CD1c-positive myeloid dendritic cell (primary cell): ENCODE data around the gene RPS6KA1.
A peak's percentile ranks its signal among the peaks of the same experiment; 100 is the strongest.

Source experiments
- DNase-seq: peaks from one replicate; pipeline ENCODE4 v3.0.0-alpha.2; 2016; ENCODE audit errors: extremely low spot score

The RPS6KA1 gene

DNA sequence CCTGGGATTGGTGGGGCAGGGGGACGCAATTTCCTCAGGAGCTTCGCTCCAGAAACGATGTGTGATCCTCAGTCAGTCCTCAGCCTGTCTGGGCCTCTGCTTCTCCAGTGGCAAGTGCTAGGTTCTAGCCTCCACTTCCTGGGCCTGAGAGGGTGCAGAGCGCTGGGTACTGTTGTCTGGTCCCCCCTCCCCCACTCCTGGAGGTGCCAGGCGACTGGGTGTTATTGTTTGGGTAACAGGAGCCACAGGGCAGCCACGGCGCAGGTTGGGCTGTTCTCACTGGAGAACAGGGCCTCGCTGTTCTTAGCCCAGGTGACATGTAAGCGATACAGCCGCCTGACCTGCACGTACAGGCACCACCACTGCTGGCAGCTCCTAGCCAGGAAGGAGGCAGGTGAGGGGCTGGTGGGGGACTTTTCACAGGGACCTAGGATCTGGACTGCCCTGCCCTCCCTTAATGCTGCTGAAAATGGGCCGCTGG lies 2.1 kb downstream of the RPS6KA1 start:
- DNase-seq, result no peak

DNA sequence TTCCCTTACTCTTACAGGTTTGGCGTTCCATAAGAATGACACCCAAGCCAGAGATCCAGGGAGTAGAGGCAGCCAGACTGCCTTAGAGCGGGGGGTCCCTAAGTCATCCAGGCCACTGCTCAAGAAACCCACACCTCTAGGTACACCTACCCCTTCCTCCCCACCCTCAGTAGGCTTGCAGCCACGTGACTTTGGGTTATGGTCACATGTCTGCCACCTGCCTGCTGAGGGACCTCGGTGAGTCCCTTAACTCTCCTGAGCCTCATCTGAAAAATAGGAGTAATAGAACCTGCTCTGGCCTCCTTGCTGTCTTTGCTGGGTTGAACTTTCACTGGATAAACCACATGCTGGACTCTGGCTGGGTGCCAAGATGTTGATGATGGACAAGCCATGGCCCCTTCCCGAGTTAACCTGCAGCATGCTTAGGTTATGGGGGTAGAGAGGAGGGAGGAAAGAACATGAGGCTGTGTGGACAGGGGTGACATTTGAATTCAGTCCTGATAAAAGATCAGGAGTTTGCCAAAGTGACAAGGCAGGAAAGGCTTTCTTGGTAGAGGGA lies 4.5 kb downstream of the RPS6KA1 start:
- DNase-seq, result no peak

DNA sequence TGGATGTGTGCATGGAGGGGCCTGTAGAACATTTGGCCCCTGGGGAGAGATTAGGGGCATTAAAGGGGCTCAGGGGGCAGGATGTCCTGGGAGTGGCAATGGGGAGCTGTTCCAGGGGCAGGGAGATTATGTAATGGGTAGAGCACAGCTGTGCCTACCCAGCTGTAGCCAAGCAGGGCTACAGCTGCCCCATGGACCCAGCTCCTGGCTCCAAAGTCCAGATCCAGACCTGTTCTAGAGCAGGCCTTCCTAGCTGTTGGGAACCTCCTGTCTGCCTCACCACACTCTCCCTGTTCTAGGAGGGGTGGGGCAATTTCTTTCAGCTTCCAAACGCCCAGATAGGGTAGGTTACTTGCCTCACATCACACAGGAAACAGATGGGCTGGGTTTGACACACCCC lies 5.6 kb downstream of the RPS6KA1 start:
- DNase-seq, result no peak

DNA sequence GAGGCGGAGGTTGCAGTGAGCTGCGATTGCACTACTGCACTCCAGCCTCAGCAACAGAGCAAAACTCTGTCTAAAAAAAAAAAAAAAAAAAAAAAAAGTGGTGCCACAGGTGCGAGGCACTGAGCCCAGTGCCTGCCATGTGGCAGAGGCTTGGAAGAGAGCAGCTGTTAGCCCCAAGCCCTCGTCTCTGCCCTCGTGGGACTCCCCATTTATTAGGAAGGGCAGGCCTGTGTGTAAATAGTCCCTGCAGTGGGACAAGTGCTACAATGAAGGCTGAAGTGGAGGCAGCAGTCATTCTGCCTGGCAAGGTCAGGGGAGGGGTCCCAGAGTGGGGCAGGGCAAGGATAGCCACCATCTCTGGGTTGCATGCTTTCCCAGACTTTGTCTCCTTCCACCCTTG lies 6.5 kb downstream of the RPS6KA1 start:
- no peak for DNase-seq

- no peak for DNase-seq
These were observed 7.0 kb downstream of the RPS6KA1 start for GRCh38 chr1:26536521-26536920.

DNA sequence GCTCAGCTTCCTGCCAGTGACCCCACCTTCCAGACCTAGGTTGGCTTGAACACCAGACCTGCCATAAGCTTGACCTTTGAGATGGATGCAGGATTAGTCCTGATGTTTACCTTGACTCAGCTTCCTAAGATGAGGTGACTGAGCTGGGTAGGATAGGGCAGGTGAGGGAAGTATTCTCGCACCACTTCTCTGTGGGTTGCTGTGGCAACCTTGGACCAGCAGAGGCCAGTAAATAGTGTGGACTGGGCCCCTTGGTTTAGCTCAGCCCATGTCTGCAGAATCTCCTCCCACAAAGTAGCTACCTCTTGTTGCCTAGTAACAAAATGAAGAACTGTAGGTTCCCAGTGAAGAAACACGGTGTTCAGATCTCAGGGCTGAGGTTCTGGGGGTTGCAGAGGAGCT lies 8.4 kb downstream of the RPS6KA1 start:
- DNase-seq, result peak; percentile 88

DNA sequence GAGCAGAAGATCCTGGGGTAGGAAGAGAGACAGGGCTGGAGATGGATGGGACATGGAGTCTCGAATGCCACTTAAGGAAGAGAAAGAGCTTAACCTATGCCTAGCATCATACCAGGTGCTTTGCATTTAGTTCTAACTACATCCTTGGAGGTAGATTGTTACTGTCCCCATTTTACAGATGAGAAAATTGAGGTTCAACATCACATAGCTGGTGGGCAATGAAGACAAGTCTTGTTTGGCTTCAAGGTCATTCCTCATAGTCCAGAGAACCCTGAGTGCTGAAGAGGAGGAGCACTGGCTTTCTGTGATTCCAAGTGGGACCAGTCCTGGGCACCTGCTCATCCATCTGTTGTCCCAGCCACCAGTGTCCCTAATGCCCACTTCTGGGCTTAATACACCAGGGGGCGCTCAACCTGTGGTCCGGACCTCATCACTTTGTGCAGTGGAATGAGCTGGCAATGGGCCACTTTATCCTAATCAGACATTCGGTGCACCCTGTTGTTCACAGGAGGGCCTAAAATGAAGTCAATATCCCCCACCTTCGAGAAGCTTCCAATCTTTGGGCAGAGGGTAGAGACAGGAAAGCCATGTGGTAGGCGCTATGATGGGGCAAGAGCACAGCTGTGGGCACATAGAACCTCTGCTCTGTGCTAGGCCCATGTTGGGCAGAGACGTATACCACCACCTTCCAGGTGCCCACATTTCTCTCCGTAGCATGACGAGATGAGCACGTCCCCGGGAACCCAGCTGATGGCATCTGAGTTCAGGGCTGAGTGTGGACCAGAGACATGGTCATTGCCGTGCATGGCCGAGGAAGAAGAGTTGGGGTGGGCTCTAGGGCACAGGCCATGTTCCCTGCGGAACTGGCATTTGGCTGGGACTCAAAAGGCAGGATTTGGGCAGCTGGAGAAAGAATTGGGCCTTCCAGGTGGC lies 9.2 kb downstream of the RPS6KA1 start:
- DNase-seq, result peak; percentile 60

DNA sequence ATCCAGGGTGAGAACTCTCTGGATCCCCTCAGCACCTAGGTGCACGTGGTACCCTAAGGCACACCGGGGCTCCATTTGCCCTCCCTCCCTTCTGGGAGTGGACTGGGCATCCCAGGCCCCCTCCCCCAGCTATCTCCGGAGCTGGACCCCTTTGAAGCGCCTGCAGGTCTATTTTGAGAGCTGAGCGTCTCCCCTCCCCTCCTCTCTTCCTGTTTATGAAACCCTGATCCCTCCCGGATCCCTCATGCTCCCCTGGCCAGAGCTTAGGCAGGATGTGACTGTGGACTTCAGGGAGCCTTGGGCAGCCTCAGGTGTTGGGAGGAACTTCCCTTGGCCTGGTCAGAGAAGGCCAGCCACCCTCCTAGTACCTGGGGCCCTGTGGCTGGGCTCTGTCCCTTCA lies 10.2 kb downstream of the RPS6KA1 start:
- no peak for DNase-seq

- DNase-seq, result no peak
These were observed 10.8 kb downstream of the RPS6KA1 start for GRCh38 chr1:26540351-26540750.

- peak; percentile 28 for DNase-seq
These were observed 11.9 kb downstream of the RPS6KA1 start for GRCh38 chr1:26541431-26541815.

GRCh38 chr1:26541816-26542711 lies 12.5 kb downstream of the RPS6KA1 start:
- peak; percentile 97 for DNase-seq

DNA sequence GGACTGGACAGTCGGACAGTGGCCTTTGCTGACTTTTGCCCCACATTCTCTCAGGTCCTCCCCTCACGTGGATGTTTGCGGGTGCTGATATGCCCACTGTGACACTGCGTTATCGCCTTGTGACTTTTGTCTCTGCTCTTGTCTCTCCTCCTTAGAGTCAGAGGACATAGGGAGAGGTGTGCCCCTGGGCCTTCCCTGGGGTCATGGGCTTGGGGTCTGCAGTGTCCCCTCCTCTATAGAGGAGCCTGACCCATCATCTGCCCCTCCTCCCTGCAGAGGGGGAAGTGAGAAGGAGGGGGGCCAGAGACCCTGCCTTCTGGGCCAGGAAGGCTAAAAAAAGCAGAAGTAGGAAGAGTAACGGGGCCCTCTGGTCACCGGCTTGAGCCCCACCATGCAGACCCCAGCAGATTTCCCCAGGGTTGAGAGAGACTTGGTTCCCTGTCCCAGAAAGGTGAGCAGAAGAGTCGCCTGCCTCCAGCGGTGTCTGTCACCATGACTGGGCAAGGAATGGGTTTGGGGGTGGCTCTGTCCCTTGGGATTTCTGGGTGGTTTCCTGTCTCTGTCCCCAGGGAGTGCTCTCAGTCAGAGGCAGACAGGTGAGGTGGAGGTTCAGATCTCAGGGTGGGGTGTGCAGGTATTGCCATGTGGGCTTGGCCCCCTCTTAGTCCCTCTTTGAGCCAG lies 13.3 kb downstream of the RPS6KA1 start:
- DNase-seq, result peak; percentile 75

- DNase-seq, result peak; percentile 33
These were observed 13.9 kb downstream of the RPS6KA1 start for GRCh38 chr1:26543462-26543861.

DNA sequence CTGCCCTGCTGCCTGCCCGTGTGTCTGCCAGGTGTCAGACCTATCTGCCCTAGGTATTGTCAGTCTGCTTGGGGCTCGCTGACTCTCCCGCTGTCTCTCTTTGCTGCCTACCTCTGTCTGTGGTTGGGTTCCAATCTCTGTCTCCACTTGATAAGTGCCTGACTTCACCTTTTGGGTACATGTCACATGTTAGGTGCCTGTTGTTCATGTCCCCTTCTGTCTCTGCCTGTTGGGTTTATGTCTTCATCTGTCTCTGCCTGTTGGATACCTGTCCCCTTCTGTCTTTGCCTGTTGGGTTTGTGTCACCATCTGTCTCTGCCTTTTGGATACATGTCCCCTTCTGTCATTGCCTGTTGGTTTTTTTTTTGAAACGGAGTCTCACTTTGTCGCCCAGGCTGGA lies 14.6 kb downstream of the RPS6KA1 start:
- no peak for DNase-seq

GRCh38 chr1:26545969-26546323 lies 16.4 kb downstream of the RPS6KA1 start:
- peak; percentile 13 for DNase-seq

DNA sequence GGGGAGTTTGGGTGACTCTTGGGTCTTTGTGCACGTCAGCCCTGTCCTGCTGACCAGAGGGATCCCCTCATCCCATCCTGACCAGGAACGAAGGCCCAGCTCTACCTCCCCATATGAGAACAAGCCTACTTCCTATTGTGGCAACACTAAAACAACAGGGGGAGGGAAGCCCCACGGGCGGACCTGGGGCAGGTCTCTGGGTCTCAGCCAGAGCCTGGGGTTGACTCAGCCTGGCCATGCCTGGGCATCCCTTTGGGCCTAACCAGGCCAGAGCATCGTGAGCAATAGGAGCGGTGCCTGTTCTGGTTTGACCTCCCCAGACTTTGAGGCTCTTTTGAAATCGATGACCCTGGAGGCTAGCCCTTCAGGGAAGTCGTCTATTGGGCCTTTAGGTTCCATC lies 16.8 kb downstream of the RPS6KA1 start:
- peak; percentile 16 for DNase-seq

DNA sequence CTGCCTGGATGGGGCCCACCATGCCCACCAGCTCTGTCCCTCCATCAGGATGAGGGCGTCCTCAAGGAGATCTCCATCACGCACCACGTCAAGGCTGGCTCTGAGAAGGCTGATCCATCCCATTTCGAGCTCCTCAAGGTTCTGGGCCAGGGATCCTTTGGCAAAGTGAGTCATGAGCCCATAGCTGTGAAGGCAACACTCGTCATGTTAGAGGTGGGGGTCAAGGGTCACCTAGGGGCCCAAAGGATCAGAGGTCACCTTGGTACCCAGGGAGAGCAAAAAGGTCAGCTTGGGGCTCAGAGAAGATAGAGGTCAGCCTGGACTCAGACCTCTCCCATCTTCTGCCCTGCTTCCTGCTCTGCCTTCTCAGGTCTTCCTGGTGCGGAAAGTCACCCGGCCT lies 17.3 kb downstream of the RPS6KA1 start:
- no peak for DNase-seq

DNA sequence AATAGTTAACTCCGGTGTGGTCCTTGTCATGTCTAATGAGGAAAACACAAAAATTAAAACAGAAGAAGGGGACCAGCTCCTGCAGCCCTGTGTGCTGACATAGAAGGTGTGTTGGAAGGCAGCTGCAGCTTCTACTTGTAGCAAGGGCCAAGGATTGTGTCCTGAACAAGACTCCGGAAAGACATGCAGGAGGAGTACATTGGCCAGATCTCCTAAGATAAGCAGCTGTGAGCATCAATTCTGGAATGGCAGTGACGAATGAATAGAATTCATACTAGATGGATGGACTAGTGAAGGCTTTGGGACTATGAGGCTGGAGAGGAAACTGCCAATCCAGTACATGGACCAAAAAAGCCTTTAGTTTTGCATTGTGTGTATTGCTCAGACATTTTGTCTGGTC lies 19.3 kb downstream of the RPS6KA1 start:
- no peak for DNase-seq

DNA sequence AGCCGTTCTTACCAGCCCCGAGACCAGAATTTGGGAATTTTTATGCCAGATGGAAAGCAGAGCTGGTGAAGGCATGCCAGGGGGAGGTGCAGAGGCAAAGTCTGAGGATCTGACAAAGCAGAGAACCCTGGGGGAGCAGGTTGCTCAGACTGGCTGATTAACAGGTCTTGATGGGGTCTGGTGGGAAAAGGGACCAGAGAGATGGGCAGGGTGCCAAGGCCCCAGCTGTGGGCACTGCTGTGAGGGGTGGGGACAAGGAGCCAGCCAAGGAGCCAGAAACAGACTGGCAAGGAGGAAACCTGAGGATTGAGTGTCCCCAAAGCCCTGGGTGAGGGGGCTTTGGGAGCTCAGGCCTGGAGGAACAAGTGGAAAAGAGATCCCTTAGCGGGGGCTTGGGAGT lies 21.4 kb downstream of the RPS6KA1 start:
- DNase-seq, result no peak

GRCh38 chr1:26552720-26553119 lies 23.2 kb downstream of the RPS6KA1 start:
- DNase-seq, result no peak

DNA sequence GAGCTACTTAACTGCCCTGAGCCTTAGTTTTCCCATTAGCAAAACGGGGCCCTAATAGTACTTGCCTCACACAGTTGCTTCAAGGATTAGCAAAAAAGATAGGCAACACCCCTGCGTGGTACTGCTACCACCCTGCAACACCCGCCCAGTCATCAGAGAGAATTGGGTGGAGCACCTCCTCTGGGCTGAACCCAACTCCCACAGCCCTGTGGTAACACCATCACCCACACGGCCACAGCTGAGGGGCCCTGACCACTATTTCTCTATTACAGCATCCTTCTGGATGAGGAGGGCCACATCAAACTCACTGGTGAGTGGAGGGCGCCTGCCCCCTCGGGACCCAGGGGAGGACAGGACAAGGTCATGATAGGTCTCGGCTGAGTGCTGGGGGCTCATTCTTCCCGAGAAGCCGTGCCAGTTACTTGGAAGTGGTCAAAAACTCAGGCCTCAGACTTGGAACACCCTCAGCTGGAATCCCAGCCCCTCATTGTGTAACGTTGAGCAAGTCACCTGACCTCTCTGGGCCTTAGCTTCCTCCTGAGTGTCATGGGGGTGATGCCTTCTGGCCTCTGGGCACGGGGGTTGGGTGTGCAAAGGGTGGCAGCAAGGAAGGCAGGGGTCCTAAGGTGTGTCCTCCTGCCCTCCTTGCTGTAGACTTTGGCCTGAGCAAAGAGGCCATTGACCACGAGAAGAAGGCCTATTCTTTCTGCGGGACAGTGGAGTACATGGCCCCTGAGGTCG lies 24.6 kb downstream of the RPS6KA1 start:
- DNase-seq, result peak; percentile 84
